Astrocyte (in vitro differentiated cells and primary cell): ENCODE data around the gene ZSCAN22. TPM values are rescaled to one million over a fixed set of nuclear protein-coding genes. Genes with fewer than 3 reads are reported as not detected.

Source experiments
- DNase-seq: peaks from one replicate; pipeline ENCODE4 v3.0.0-alpha.2; 2010; ENCODE audit warnings: low read depth
- FAIRE-seq: peaks from 2 replicates; lab custom pipeline; 2011; peaks lifted over from hg19 to GRCh38; lab: Jason Lieb, UNC
- H2AFZ ChIP-seq: 2 replicates; pipeline ENCODE4 v1.6.0; 2012; ENCODE audit warnings: low read depth, low read length, inconsistent platforms
- H3K27ac ChIP-seq: 2 replicates; pipeline ENCODE4 v1.5.1; 2011; ENCODE audit warnings: low read depth, low read length, inconsistent platforms
- H3K27me3 ChIP-seq: 2 replicates; pipeline ENCODE4 v1.6.0; 2011; ENCODE audit warnings: low read length, inconsistent platforms; ENCODE audit not compliant: insufficient read depth
- H3K36me3 ChIP-seq: 2 replicates; pipeline ENCODE4 v1.5.1; 2011; ENCODE audit warnings: low read length, inconsistent platforms; ENCODE audit not compliant: insufficient read depth
- H3K4me1 ChIP-seq: 2 replicates; pipeline ENCODE4 v1.5.1; 2011; ENCODE audit warnings: low read length, inconsistent platforms; ENCODE audit not compliant: insufficient read depth
- H3K4me2 ChIP-seq: 2 replicates; pipeline ENCODE4 v1.6.0; 2012; ENCODE audit warnings: low read length, inconsistent platforms
- H3K4me3 ChIP-seq: 2 replicates; pipeline ENCODE4 v1.5.1; 2011; ENCODE audit warnings: low read depth, mild to moderate bottlenecking, low read length, inconsistent platforms; ENCODE audit not compliant: insufficient read depth
- H3K79me2 ChIP-seq: 2 replicates; pipeline ENCODE4 v1.6.0; 2012; ENCODE audit warnings: mild to moderate bottlenecking, low read length, inconsistent platforms; ENCODE audit not compliant: insufficient read depth
- H3K9ac ChIP-seq: 2 replicates; pipeline ENCODE4 v1.6.0; 2012; ENCODE audit warnings: mild to moderate bottlenecking, low read length, inconsistent platforms
- H3K9me3 ChIP-seq: 2 replicates; pipeline ENCODE4 v1.5.1; 2012; ENCODE audit warnings: low read depth, mild to moderate bottlenecking, low read length, inconsistent platforms; ENCODE audit not compliant: insufficient read depth
- H4K20me1 ChIP-seq: 2 replicates; pipeline ENCODE4 v1.6.0; 2012; ENCODE audit warnings: low read length, inconsistent platforms; ENCODE audit not compliant: insufficient read depth
- H3K27ac Mint-ChIP-seq: one replicate; pipeline ENCODE4 v1.8.0; 2021; ENCODE audit warnings: mild to moderate bottlenecking, mixed read lengths; ENCODE audit not compliant: unreplicated experiment
- H3K27me3 Mint-ChIP-seq: one replicate; pipeline ENCODE4 v1.8.0; 2021; ENCODE audit warnings: low read depth, mixed read lengths; ENCODE audit not compliant: unreplicated experiment
- H3K36me3 Mint-ChIP-seq: one replicate; pipeline ENCODE4 v1.8.0; 2021; ENCODE audit warnings: low read depth, mixed read lengths; ENCODE audit not compliant: unreplicated experiment
- H3K4me1 Mint-ChIP-seq: one replicate; pipeline ENCODE4 v1.8.0; 2021; ENCODE audit warnings: low read depth, mixed read lengths; ENCODE audit not compliant: unreplicated experiment
- H3K4me3 Mint-ChIP-seq: one replicate; pipeline ENCODE4 v1.8.0; 2021; ENCODE audit warnings: mild to moderate bottlenecking, moderate library complexity, mixed read lengths; ENCODE audit not compliant: unreplicated experiment
- H3K9me3 Mint-ChIP-seq: one replicate; pipeline ENCODE4 v1.8.0; 2021; ENCODE audit warnings: mild to moderate bottlenecking, mixed read lengths; ENCODE audit not compliant: unreplicated experiment
- CTCF ChIP-seq: IDR thresholded peaks from 2 replicates; pipeline ENCODE4 v1.5.1; 2011; ENCODE audit warnings: low read depth, mild to moderate bottlenecking, inconsistent platforms, low read length, moderate library complexity; ENCODE audit not compliant: insufficient read depth
- EZH2 ChIP-seq: IDR thresholded peaks from 2 replicates; pipeline ENCODE4 v1.6.1; 2012; ENCODE audit warnings: mild to moderate bottlenecking, low read length, inconsistent platforms; ENCODE audit not compliant: insufficient read depth
- total RNA-seq: library from RNA; stranded (reverse); gene quantifications from 2 replicates; pipeline ENCODE4 v1.2.1, GENCODE V29; 2021

ZSCAN22 gene
- total RNA-seq, 1 donor from 2014 or later: 3.1 TPM

GRCh38 chr19:58277748-58278540 is 48.9 kb upstream of the ZSCAN22 start:
- peaks cover 10% of the 10 kb centered on the region for H3K4me1 ChIP-seq
- peaks cover 17% of the 10 kb centered on the region for H4K20me1 ChIP-seq
- Mint-ChIP-seq H3K4me1 (peaks cover 21% of the 10 kb centered on the region), H3K36me3 (peaks cover 34% of the 10 kb centered on the region), H3K4me3 (peak overlapping the region; percentile 92), H3K27me3 (no peaks in the 10 kb centered on the region), H3K9me3 (peaks cover 2% of the 10 kb centered on the region), H3K27ac (peak overlapping the region; percentile 86)
- TF ChIP-seq CTCF (no peak), EZH2 (no peak)
- H3K36me3 ChIP-seq: peaks cover 5% of the 10 kb centered on the region
- peak overlapping the region; percentile 95 for H3K9ac ChIP-seq
- H3K79me2 ChIP-seq: peaks cover 56% of the 10 kb centered on the region
- H3K4me2 ChIP-seq: peak overlapping the region; percentile 89
- no peak for FAIRE-seq
- no peaks in the 10 kb centered on the region for H3K27me3 ChIP-seq
- peak overlapping the region; percentile 93 for H3K27ac ChIP-seq
- H3K9me3 ChIP-seq: peaks cover 3% of the 10 kb centered on the region
- DNase-seq: no peak
- H2AFZ ChIP-seq: peak overlapping the region; percentile 75
- H3K4me3 ChIP-seq: peak overlapping the region; percentile 95

- Mint-ChIP-seq H3K27ac (peak within 1 kb of the TSS; percentile 86), H3K36me3 (peaks cover 36% of the 10 kb centered on the region), H3K4me1 (peaks cover 21% of the 10 kb centered on the region), H3K27me3 (no peaks in the 10 kb centered on the region), H3K9me3 (peaks cover 2% of the 10 kb centered on the region), H3K4me3 (peak within 1 kb of the TSS; percentile 92)
- DNase-seq (peak; percentile 95), FAIRE-seq (no peak)
- Histone ChIP-seq H3K9me3 (peaks cover 3% of the 10 kb centered on the region), H4K20me1 (peaks cover 17% of the 10 kb centered on the region), H2AFZ (peak within 1 kb of the TSS; percentile 94), H3K4me1 (peaks cover 10% of the 10 kb centered on the region), H3K27ac (peak within 1 kb of the TSS; percentile 93), H3K9ac (peak within 1 kb of the TSS; percentile 95), H3K79me2 (peaks cover 61% of the 10 kb centered on the region), H3K4me2 (peak within 1 kb of the TSS; percentile 89), H3K4me3 (peak within 1 kb of the TSS; percentile 95), H3K27me3 (no peaks in the 10 kb centered on the region), H3K36me3 (peaks cover 8% of the 10 kb centered on the region)
- TF ChIP-seq EZH2 (no peak), CTCF (no peak)
These were observed 48.2 kb upstream of the ZSCAN22 start, which contains the start of gene ZNF8 for GRCh38 chr19:58278541-58279041. TSS of gene ZNF8 (plus strand) at chr19:58278955. CDS start at chr19:58279082, 127 bp downstream.
